Tibial artery (tissue), 4 donors: Measurements from ENCODE around the gene SUSD6.

Experiments used
- DNase-seq, 2 donors: peaks; one replicate each; pipeline ENCODE4 v3.0.0-alpha.2; 2019
- H3K27ac ChIP-seq, 2 donors: fragments of 200-600 bp; sonication (generic) in 1 of 2; 1 replicate in 1 of 2; 2 replicates in 1 of 2; pipeline ENCODE4 v1.5.1; 2018 to 2019; ENCODE audit warnings: mild to moderate bottlenecking in 1 of 2
- H3K27me3 ChIP-seq, 2 donors: fragments of 200-600 bp; sonication (generic) in 1 of 2; one replicate each; pipeline versions ENCODE4 v1.5.1 to v1.6.0; 2016 to 2019
- H3K36me3 ChIP-seq, 3 donors: fragments of 200-600 bp; sonication (generic) in 2 of 3; one replicate each; pipeline ENCODE4 v1.5.1; 2016 to 2019; ENCODE audit warnings: mild to moderate bottlenecking in 2 of 3
- H3K4me1 ChIP-seq, 4 donors: fragments of 200-600 bp; sonication (generic) in 2 of 4; 1 replicate in 3 of 4; 2 replicates in 1 of 4; pipeline ENCODE4 v1.5.1; 2016 to 2019
- H3K4me3 ChIP-seq, 2 donors: fragments of 200-600 bp; sonication (generic) in 1 of 2; 1 replicate in 1 of 2; 2 replicates in 1 of 2; pipeline ENCODE4 v1.5.1; 2018 to 2019; ENCODE audit warnings: mild to moderate bottlenecking in 2 of 2
- H3K9me3 ChIP-seq, 3 donors: fragments of 200-600 bp; sonication (generic) in 1 of 3; one replicate each; pipeline ENCODE4 v1.5.1; 2016 to 2019
- intact Hi-C: fragments of 100-400 bp; cut with DNase I; formaldehyde crosslinking; loops from one replicate; pipeline ENCODE4 v1.15.0; 2023; ENCODE audit warnings: low total_unique reads
- TF ChIP-seq, protein P1 (sequence below), 2 experiments: fragments of 200-600 bp in 1 of 2; fragments of 450-650 bp in 1 of 2; IDR thresholded peaks; one replicate each; pipeline ENCODE4 v1.5.1; 2017 to 2019; ENCODE audit warnings: antibody characterized with exemption in 2 of 2, mild to moderate bottlenecking in 1 of 2, moderate library complexity in 1 of 2

Gene SUSD6

GRCh38 chr14:69648480-69649451 lies 37.4 kb downstream of the SUSD6 start:
- Histone ChIP-seq H3K4me1 (peaks cover 0 to 89% (median 67%) of the 10 kb centered on the region in 4 donors), H3K36me3 (no peaks in the 10 kb centered on the region)
- intact Hi-C loops, result no loop called here

DNA sequence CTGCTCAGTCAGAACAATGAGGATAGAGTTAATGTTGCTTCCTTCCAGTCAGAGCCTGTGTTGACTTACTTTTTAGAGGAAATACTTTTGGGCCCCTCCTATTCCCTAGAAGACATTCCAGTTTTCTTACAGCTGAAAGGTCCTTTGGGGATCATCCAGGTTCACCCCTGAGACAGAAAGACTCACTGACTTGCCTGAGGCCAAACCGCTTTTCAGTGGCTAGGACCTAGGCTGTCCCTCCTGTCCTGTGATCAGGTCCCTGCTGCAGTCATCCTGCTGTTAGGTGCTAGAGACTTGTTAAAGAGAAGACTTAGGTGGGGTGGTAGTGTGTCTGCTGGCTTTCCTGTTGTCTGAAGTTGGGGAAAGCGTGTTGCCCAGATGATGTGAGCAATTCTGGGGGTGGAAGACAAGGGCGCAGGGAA lies 39.6 kb downstream of the SUSD6 start:
- H3K4me3 ChIP-seq, result no peak overlapping the region
- peak overlapping the region; percentile 54 to 58 for H3K27ac ChIP-seq
- H3K4me1 ChIP-seq, result peaks cover 0 to 76% (median 66%) of the 10 kb centered on the region in 4 donors
- TF ChIP-seq, protein P1, sequence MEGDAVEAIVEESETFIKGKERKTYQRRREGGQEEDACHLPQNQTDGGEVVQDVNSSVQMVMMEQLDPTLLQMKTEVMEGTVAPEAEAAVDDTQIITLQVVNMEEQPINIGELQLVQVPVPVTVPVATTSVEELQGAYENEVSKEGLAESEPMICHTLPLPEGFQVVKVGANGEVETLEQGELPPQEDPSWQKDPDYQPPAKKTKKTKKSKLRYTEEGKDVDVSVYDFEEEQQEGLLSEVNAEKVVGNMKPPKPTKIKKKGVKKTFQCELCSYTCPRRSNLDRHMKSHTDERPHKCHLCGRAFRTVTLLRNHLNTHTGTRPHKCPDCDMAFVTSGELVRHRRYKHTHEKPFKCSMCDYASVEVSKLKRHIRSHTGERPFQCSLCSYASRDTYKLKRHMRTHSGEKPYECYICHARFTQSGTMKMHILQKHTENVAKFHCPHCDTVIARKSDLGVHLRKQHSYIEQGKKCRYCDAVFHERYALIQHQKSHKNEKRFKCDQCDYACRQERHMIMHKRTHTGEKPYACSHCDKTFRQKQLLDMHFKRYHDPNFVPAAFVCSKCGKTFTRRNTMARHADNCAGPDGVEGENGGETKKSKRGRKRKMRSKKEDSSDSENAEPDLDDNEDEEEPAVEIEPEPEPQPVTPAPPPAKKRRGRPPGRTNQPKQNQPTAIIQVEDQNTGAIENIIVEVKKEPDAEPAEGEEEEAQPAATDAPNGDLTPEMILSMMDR (IDR thresholded peaks at IDR 0.05), result no peak
- DNase-seq, result no peak
- no peaks in the 10 kb centered on the region for H3K9me3 ChIP-seq
- intact Hi-C loops, result no loop called here
- H3K36me3 ChIP-seq, result no peaks in the 10 kb centered on the region
- H3K27me3 ChIP-seq, result no peaks in the 10 kb centered on the region

More at GRCh38 chr14:69648480-69649451, 37.4 kb downstream of the SUSD6 start:
- Histone ChIP-seq H3K27ac (peak overlapping the region; percentile 54 to 58), H3K9me3 (no peaks in the 10 kb centered on the region), H3K4me3 (peak overlapping the region in 1 of 2 donors; percentile 2), H3K27me3 (no peaks in the 10 kb centered on the region)
- DNase-seq, result no peak
- TF ChIP-seq, protein P1 (IDR thresholded peaks at IDR 0.05), result no peak

DNA sequence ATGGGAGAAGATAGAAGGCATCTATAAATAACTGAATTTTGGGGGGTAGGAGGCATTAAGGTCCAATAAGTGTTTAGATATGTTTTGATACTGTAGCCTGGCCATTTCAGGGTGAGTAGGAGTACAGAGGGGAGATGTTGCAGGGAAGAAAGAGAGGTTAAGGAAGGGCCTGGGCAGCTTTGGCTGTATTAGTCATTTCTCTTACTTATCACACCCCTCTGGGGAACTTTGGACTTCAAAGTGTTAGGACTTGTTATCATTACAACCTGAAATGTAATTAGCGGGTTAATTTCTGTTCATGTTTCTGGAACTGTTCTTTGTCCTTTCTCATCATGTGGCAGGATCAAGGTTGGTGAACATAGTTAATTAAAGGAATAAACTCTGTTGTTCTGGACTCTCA lies 40.3 kb downstream of the SUSD6 start:
- Histone ChIP-seq H3K36me3 (no peaks in the 10 kb centered on the region), H3K4me1 (peaks cover 0 to 80% (median 66%) of the 10 kb centered on the region in 4 donors), H3K4me3 (no peak overlapping the region), H3K27ac (peak overlapping the region; percentile 29 to 54), H3K9me3 (no peaks in the 10 kb centered on the region), H3K27me3 (no peaks in the 10 kb centered on the region)
- intact Hi-C loops, result no loop called here
- TF ChIP-seq, protein P1 (IDR thresholded peaks at IDR 0.05), result no peak
- no peak for DNase-seq

GRCh38 chr14:69652942-69653684 lies 41.7 kb downstream of the SUSD6 start:
- intact Hi-C loops, result no loop called here
- Histone ChIP-seq H3K36me3 (no peaks in the 10 kb centered on the region), H3K27ac (peak overlapping the region in 1 of 2 donors; percentile 15), H3K4me3 (no peak overlapping the region), H3K27me3 (no peaks in the 10 kb centered on the region), H3K9me3 (no peaks in the 10 kb centered on the region), H3K4me1 (peaks cover 0 to 79% (median 65%) of the 10 kb centered on the region in 4 donors)
- peak in 1 of 2 donors; percentile 30 for DNase-seq
- TF ChIP-seq, protein P1 (IDR thresholded peaks at IDR 0.05), result no peak

GRCh38 chr14:69654116-69654515 lies 42.7 kb downstream of the SUSD6 start:
- TF ChIP-seq, protein P1 (IDR thresholded peaks at IDR 0.05), result no peak
- H3K4me1 ChIP-seq, result peaks cover 0 to 78% (median 65%) of the 10 kb centered on the region in 4 donors
- peaks cover 0 to under 1% (median 0%) of the 10 kb centered on the region in 3 donors for H3K36me3 ChIP-seq
- no peaks in the 10 kb centered on the region for H3K27me3 ChIP-seq
- no peak overlapping the region for H3K4me3 ChIP-seq
- H3K9me3 ChIP-seq, result no peaks in the 10 kb centered on the region
- intact Hi-C loops, result no loop called here
- DNase-seq, result no peak
- H3K27ac ChIP-seq, result no peak overlapping the region
